ENCODE results near the gene ATXN7L3.
"Not testable (repeated sequence)": the region's sequence is repeated elsewhere in the genome, so short reads cannot be mapped to it uniquely, and the experiment has no call there.

DNA sequence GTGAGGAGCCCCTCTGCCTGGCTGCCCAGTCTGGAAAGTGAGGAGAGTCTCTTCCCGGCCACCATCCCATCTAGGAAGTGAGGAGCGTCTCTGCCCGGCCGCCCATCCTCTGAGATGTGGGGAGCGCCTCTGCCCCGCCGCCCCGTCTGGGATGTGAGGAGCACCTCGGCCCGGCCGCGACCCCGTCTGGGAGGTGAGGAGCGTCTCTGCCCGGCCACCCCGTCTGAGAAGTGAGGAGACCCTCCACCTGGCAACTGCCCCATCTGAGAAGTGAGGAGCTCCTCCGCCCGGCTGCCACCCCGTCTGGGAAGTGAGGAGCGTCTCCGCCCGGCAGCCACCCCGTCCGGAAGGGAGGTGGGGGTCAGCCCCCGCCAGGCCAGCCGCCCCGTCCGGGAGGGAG, 38.2 kb upstream of the ATXN7L3 start:
- not testable (repeated sequence) for TF ChIP-seq SPI1 (IDR thresholded peaks at IDR 0.05; ENCODE audit: borderline replicate concordance, low read depth, low read length); BACH1 (tag; IDR thresholded peaks at IDR 0.05); ZBTB9 (CRISPR knock-in tag; IDR thresholded peaks at IDR 0.05)
- TF ChIP-seq, protein P1, sequence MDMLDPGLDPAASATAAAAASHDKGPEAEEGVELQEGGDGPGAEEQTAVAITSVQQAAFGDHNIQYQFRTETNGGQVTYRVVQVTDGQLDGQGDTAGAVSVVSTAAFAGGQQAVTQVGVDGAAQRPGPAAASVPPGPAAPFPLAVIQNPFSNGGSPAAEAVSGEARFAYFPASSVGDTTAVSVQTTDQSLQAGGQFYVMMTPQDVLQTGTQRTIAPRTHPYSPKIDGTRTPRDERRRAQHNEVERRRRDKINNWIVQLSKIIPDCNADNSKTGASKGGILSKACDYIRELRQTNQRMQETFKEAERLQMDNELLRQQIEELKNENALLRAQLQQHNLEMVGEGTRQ (CRISPR knock-in tag; IDR thresholded peaks at IDR 0.05) = not testable (repeated sequence)

All from K562 (cell line).